IPS-18c (cell line): ENCODE results near the gene RAB5IF.
"Not testable (repeated sequence)": the region's sequence is repeated elsewhere in the genome, so short reads cannot be mapped to it uniquely, and the experiment has no call there.

ENCODE experiments used
- H3K4me3 ChIP-seq: 2 replicates; pipeline ENCODE4 v1.7.0; 2013; ENCODE audit warnings: low read depth, mild to moderate bottlenecking, low read length, moderate library complexity; ENCODE audit not compliant: insufficient read depth
- H3K9me3 ChIP-seq: one replicate; pipeline ENCODE4 v1.6.1; 2013; ENCODE audit warnings: mild to moderate bottlenecking, low read length, moderate library complexity; ENCODE audit not compliant: control insufficient read depth, insufficient read depth

Gene RAB5IF

DNA sequence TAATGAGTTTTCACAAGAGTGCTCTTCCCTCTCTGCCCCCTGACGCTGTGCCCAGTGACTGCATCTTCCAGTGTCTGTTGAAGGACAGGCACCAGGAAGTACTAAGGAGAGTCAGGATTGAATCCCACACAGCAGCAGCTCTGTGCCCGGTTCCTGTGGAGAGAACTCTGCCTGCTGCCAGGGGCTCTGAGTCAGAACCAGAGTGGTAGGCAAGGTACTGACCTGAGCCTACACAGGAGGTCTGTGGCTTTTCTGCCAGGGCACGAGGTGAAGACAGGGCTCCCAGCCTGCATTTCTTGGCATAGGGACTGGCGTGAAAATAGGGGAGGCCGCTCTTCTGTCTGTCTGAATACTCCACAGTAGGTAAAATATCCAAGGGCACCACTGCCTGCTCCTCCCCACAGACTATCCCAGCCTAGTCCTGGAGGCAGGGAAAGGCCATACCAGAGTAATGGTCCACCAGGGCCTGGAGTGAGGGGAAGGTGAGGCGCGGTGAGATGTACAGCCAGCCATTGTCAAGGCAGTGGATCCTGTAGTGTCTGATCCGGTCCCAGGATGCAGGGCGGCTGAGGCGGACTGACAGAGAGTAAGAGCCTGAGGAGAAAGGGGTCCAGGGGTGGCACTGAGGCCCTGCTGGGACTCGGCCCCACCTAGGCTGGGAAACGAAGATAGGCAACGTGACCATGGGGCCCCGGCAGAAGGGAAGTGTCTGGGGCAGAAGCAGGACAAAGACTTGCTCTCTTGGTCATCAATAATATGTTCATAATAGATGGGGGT is 9.4 kb downstream of the RAB5IF start:
- no peaks in the 10 kb centered on the region for H3K9me3 ChIP-seq

DNA sequence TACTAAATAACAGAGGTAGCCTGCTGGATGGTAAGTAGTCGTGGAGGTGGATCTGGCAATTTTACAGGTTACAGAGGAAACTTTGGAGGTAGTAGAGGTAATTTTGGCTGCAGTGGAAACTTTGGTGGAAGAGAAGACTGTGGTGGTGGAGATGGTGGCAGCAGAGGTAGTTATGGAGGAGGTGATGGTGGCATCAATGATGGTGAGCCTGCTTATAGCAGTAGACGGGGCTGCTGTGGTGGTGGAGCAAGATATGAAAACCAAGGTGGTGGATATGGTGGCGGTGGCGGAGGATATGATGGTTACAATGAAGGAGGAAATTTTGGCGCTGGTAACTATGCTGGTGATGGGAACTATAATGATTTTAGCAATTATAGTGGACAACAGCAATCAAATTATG is 15.3 kb downstream of the RAB5IF start:
- H3K4me3 ChIP-seq, result no peak overlapping the region
- no peaks in the 10 kb centered on the region for H3K9me3 ChIP-seq

More for the DNA sequence above, 9.4 kb downstream of the RAB5IF start:
- no peak overlapping the region for H3K4me3 ChIP-seq

DNA sequence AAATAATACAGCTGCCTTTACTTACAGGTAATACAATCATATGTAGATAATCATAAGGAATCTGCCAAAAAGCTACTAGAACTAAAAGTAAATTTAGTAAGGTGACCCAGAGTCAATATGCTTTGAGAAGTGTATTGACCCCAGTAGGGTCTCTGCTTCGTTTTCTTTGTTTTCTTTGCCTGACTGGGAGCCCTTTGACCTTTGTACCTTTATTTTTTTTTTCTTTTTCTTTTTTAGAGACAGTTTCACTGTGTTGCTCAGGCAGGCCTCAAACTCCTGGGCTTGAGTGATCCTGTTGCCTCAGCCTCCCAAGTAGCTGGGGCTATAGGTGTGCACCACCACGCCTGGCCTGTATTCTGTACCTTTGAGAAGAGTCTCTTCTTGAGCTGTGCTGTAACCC is 17.9 kb downstream of the RAB5IF start:
- H3K9me3 ChIP-seq, result no peaks in the 10 kb centered on the region
- H3K4me3 ChIP-seq, result no peak overlapping the region

DNA sequence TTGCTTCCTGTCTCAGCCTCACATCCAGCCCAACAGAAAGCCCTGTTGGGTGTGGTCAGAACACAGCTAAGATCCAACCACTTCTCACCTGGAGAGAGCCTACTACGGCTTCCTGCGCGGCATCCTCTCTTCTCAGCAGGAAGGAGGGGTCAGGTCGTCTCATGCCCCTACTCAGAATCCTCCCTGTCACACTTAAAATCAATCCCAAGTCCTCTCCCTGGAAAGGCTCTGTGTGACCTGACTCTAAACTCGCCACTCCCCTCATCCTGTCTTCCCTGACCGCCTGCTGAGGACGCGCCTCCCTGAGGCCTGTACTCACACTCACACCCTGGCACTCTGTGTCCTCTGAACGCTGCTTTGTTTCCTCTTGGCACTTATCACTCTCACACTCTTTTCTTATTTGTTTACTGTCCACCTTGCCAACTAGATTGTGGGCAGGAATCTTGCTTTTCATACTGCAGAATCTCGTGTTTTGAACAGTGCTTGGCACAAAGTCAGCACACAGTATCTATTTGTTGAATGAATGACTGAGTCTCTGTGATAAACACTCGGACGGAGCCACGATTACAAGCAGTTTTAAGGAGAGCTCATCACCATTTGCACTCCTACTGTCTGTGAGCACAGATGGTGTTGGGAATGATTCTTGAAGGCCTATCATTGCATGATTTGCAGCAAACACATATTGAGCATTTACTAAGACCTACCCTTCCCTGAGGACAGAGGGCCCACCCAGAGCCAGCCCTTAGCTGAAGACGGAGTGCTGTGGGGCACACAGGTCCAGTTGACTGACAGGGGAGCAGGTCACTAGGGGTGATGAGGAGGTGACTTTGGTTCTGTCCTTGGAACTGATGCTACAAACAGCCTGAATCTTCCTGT is 18.7 kb downstream of the RAB5IF start:
- H3K9me3 ChIP-seq, result no peaks in the 10 kb centered on the region
- no peak overlapping the region for H3K4me3 ChIP-seq

GRCh38 chr20:36624944-36625324 is 19.4 kb downstream of the RAB5IF start:
- H3K4me3 ChIP-seq, result no peak overlapping the region

GRCh38 chr20:36628076-36628475 is 22.5 kb downstream of the RAB5IF start:
- H3K9me3 ChIP-seq, result no peaks in the 10 kb centered on the region

More at GRCh38 chr20:36624944-36625324, 19.4 kb downstream of the RAB5IF start:
- no peaks in the 10 kb centered on the region for H3K9me3 ChIP-seq

GRCh38 chr20:36629719-36630681 is 24.4 kb downstream of the RAB5IF start:
- Histone ChIP-seq H3K9me3 (no peaks in the 10 kb centered on the region), H3K4me3 (no peak overlapping the region)

More at GRCh38 chr20:36628076-36628475, 22.5 kb downstream of the RAB5IF start:
- H3K4me3 ChIP-seq, result no peak overlapping the region

- H3K4me3 ChIP-seq, result no peak overlapping the region
- no peaks in the 10 kb centered on the region for H3K9me3 ChIP-seq
Measured at GRCh38 chr20:36631646-36632045, 26.1 kb downstream of the RAB5IF start.

DNA sequence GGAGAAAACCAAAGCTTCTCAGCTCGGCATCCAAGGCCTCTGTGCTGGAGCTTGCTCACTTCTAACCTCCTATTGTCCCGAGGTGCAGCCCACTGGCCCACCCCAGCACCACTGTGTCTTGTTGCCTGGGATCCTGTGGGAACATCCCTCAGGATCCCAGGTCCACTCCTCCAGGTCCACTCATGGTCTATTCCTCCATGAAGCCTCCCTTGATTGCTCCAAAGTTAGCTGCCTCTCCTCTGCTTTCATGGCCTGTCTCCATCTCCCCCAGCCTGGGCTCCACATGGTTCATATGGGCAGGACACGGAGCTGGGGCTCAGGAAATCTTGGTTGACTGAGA is 26.5 kb downstream of the RAB5IF start:
- H3K4me3 ChIP-seq, result no peak overlapping the region
- no peaks in the 10 kb centered on the region for H3K9me3 ChIP-seq

GRCh38 chr20:36632487-36633284 is 27.1 kb downstream of the RAB5IF start:
- Histone ChIP-seq H3K4me3 (no peak overlapping the region), H3K9me3 (no peaks in the 10 kb centered on the region)

GRCh38 chr20:36633285-36633772 is 27.8 kb downstream of the RAB5IF start:
- no peak overlapping the region for H3K4me3 ChIP-seq
- no peaks in the 10 kb centered on the region for H3K9me3 ChIP-seq

GRCh38 chr20:36634342-36634741 is 28.8 kb downstream of the RAB5IF start:
- no peaks in the 10 kb centered on the region for H3K9me3 ChIP-seq
- no peak overlapping the region for H3K4me3 ChIP-seq

GRCh38 chr20:36638876-36639400 is 33.4 kb downstream of the RAB5IF start:
- not testable (repeated sequence) for H3K4me3 ChIP-seq, H3K9me3 ChIP-seq

- H3K9me3 ChIP-seq, result no peaks in the 10 kb centered on the region
Measured at GRCh38 chr20:36641506-36641843, 35.9 kb downstream of the RAB5IF start.

GRCh38 chr20:36642136-36642535 is 36.6 kb downstream of the RAB5IF start:
- Histone ChIP-seq H3K9me3 (no peaks in the 10 kb centered on the region), H3K4me3 (no peak overlapping the region)

More at GRCh38 chr20:36641506-36641843, 35.9 kb downstream of the RAB5IF start:
- H3K4me3 ChIP-seq, result no peak overlapping the region

DNA sequence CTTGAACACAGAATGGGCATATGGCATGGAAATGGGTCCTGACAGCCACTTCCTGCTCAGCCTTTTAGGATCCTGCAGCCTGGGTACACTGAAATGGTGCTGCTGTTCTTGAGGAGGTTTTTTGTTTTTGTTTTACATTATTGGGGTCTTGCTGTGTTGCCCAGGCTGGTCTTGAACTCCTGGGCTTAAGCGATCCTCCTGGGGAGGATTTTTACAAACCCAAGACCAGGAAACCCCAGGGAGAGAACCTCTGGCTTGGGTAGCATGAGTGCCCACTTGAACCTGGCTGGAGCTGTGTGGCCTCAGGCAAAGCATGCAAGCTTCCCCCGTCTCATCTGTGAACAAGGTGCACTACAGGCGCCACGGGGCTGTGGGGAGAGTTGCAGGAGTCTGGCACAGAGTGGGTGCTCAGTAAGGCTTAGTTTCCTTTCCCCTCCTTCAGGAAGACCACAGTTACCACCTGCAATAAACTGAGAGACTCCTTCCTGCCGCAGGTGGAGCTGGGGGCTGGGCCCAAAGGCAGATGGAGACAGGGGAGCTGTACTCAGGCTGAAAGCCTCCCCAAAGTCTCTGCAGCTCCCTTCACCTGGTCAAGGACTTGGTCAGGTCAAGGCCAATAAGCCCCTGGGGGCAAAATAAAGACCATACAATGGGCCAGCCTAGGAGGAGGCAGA is 38.6 kb downstream of the RAB5IF start:
- Histone ChIP-seq H3K9me3 (no peaks in the 10 kb centered on the region), H3K4me3 (no peak overlapping the region)
